Measurements from ENCODE around the gene VPS37D. TPM values are rescaled to one million over a fixed set of nuclear protein-coding genes. Genes with fewer than 3 reads are reported as not detected.

VPS37D gene
- total RNA-seq, 1 experiment from 2014 or later = 0.85 TPM

DNA sequence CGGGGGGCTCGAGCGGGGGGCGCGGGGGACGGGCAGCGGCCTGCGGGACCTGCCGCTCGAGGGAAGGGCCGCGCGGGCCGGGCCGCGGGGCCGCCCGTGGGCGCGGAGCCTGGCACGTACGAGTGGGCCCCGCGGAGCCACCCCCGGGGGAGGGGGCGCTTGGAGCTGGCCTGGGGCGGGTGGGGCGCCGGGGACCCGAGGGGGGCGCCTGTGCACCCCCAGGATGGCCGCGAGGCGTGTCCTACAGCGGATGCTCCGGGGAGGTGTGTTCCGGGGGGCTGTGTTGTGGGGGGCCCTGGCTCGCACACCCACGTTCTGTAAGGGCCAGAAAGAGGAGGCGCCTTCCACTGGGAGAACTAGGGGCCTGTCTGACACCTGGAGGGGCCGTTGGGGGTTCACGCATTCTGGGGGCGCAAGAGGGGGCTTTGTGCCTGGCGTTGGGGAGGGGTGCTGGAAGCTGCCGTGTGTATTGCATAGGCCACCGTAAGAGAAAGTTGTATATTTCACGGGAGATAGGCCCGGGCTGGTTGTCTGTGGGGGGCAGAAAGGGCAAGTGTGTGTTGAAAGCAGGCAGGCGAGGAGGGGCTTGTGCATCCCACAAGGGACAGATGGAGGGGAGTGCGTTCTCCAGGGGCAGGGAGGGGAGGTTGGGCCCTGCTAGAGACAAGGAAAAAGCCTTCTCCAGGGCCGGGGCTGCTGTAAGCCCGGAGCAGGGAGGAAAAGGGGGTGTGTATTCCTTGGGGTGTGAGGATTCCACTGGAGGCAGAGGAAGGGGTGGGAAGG, 663 bp downstream of the VPS37D start:
- Histone ChIP-seq H4K20me1 (ENCODE audit: control insufficient read depth, insufficient read depth, insufficient read length) (no peaks in the 10 kb centered on the region), H2AFZ (ENCODE audit: low read length) (no peak overlapping the region), H3K27me3 (ENCODE audit: insufficient read depth, low read length) (no peaks in the 10 kb centered on the region), H2BK20ac (ENCODE audit: low read depth, low read length, poor library complexity, severe bottlenecking) (no peak overlapping the region), H3K23ac (ENCODE audit: insufficient read length, low read depth, low read length) (no peak overlapping the region), H3K14ac (ENCODE audit: insufficient read depth, low read length) (no peak overlapping the region), H2AK5ac (ENCODE audit: insufficient read length, low read length) (no peak overlapping the region), H3K4ac (ENCODE audit: low read depth, low read length) (no peak overlapping the region), H3T11ph (ENCODE audit: low read length) (no peak overlapping the region), H3K23me2 (ENCODE audit: insufficient read length, low read depth, low read length, poor library complexity, severe bottlenecking) (peaks cover 10% of the 10 kb centered on the region), H3K4me2 (ENCODE audit: insufficient read depth, insufficient read length, low read length) (peak overlapping the region; percentile 69), H4K91ac (ENCODE audit: insufficient read length, low read depth, low read length) (no peak overlapping the region), H3K79me1 (ENCODE audit: insufficient read depth, low read depth, low read length, poor library complexity, severe bottlenecking) (no peaks in the 10 kb centered on the region), H2BK5ac (ENCODE audit: insufficient read length, low read length) (no peak overlapping the region), H3K9ac (ENCODE audit: extremely low read depth, insufficient read length, low read length) (peak overlapping the region; percentile 6), H3K56ac (ENCODE audit: insufficient read length, low read depth, low read length) (no peak overlapping the region), H3K79me2 (ENCODE audit: insufficient read depth, low read length) (no peaks in the 10 kb centered on the region), H2BK120ac (ENCODE audit: low read depth, low read length, poor library complexity, severe bottlenecking) (no peak overlapping the region), H4K5ac (ENCODE audit: insufficient read length, low read depth, low read length) (no peak overlapping the region), H2BK15ac (ENCODE audit: low read depth, low read length) (no peak overlapping the region), H4K8ac (replicated peaks; ENCODE audit: insufficient read length, low read depth, low read length) (no peak overlapping the region), H2BK12ac (ENCODE audit: insufficient read length, low read depth, low read length) (no peak overlapping the region), H3K4me1 (ENCODE audit: insufficient read depth, low read length) (no peaks in the 10 kb centered on the region), H3K27ac (ENCODE audit: insufficient read length, low read depth, low read length) (no peak overlapping the region), H3K18ac (ENCODE audit: insufficient read length, low read depth, low read length) (no peak overlapping the region), H3K9me3 (ENCODE audit: control insufficient read depth, low read depth, low read length) (no peaks in the 10 kb centered on the region)
- Mint-ChIP-seq H3K4me3 (peak overlapping the region; percentile 62 to 87), H3K27me3 (ENCODE audit: low read depth) (peaks cover 32% of the 10 kb centered on the region), H3K4me1 (peaks cover 10 to 44% of the 10 kb centered on the region in 2 experiments), H3K36me3 (ENCODE audit: insufficient read depth in 1 of 3, low read depth in 3 of 3) (peaks cover 0 to 7% (median 4%) of the 10 kb centered on the region in 3 experiments; a peak in 3 of 7 replicates), H3K27ac (peak overlapping the region in 1 of 3 experiments; percentile 72; a peak in 1 of 7 replicates), H3K9me3 (peaks cover 0 to under 1% of the 10 kb centered on the region in 2 experiments; a peak in 2 of 5 replicates)
- WGBS (ENCODE audit: extremely low coverage, insufficient read length, low lambda C conversion rate) = no CpG with 5 or more reads among the region's 52 CpGs
- TF ChIP-seq, protein P1, sequence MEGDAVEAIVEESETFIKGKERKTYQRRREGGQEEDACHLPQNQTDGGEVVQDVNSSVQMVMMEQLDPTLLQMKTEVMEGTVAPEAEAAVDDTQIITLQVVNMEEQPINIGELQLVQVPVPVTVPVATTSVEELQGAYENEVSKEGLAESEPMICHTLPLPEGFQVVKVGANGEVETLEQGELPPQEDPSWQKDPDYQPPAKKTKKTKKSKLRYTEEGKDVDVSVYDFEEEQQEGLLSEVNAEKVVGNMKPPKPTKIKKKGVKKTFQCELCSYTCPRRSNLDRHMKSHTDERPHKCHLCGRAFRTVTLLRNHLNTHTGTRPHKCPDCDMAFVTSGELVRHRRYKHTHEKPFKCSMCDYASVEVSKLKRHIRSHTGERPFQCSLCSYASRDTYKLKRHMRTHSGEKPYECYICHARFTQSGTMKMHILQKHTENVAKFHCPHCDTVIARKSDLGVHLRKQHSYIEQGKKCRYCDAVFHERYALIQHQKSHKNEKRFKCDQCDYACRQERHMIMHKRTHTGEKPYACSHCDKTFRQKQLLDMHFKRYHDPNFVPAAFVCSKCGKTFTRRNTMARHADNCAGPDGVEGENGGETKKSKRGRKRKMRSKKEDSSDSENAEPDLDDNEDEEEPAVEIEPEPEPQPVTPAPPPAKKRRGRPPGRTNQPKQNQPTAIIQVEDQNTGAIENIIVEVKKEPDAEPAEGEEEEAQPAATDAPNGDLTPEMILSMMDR (conservative IDR thresholded peaks at IDR 0.05) = no peak
- DNase-seq = no peak

Measured in H9 (cell line).